Stimulated activated CD4-positive, alpha-beta T cell treated with anti-CD3 and anti-CD28 coated beads, Interleukin-4, amount 100 ng/mL, for 4 hours (primary cell): ENCODE data around the gene PIK3C2A.

Experiments
- DNase-seq, 2 experiments: peaks; one replicate each; pipeline ENCODE4 v3.0.0-alpha.2; 2020

Gene PIK3C2A

DNA sequence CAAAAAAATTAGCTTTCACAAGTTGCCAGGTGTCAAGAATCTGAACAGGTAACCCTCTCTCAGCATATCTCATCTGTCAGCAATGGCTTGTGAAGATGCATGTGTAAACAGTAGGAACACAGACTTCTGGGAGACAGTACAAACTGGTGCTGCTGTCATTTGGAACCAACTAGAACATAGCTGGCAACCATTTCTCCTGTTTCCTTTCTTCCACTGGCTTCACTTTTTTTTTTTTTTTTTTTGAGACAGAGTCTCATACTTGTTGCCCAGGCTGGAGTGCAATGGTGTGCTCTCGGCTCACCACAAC lies 2.1 kb upstream of the PIK3C2A start:
- DNase-seq: no peak

DNA sequence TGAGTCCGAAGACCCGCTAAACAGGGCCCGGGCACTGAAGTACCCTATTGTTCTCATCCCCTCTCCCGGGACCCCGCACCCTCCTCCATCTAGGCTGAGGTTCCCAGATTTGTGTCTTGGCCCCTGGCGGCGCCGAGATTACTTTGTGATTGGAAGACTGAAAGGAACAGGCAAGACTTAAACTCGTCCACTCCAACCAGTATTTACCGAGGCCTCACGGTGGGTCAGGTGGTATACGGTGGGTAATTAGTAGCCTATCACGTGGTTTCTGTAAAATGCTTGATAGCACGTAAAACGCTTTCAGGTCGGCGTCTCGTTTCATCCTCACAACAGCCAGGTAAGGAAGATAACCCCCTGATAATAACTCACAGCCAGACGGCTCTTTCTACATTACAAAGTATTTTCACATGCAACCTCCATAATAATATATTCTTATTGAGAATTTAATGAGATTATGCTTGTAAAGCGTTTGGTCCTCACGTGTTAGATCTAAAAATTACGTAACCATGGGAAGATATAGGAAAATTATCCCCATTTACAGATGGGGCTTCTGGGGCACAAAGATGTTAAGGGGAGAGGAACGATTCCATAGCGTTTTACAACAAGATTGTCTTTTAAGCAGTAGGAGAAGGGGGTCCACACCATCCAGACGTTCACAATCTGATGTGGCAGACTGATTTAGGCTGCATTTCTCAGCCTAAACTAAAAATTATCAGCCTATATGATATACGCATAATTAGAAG lies 642 bp upstream of the PIK3C2A start:
- DNase-seq: peak in 1 of 2 experiments; percentile 46

DNA sequence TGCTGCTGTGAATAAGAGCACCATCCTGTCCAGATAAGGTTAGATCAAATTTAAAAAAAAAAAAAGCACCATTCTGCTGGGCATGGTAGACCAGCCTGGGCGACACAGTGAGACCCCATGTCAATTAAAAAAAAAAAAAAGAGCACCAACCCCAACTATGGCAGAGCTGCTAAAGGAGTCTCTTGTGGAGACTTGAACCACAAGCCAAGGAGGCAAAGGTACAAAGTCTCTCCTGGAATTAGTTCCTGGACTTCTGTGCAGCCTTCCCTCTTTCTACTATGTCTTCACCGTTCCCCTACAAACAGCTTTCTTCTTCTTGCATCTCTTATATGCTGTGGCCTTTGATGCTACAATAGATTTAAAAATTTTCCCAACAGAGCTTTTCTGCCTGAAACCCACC lies 1.3 kb downstream of the PIK3C2A start:
- no peak for DNase-seq

DNA sequence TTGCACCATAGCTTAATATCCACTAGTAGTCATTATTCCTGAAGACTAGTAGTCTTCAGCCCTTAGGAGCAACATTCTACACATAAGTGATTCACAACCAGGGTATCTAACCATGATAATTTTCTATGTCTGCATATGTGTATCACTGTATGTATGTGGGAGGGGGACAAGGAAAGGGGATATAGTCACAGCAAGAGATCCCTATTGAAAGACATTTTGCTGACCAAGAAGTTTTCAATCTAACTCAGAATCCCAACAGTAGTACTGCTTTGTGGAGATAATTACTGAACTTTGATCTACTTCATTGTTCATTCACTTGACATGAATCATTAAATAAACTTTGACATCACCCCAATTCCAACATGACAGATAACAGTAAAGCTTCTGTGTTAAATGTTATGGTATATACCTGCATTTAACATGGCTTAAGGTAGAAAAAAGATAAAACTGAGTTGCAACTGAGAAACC lies 10.3 kb downstream of the PIK3C2A start:
- DNase-seq: no peak

DNA sequence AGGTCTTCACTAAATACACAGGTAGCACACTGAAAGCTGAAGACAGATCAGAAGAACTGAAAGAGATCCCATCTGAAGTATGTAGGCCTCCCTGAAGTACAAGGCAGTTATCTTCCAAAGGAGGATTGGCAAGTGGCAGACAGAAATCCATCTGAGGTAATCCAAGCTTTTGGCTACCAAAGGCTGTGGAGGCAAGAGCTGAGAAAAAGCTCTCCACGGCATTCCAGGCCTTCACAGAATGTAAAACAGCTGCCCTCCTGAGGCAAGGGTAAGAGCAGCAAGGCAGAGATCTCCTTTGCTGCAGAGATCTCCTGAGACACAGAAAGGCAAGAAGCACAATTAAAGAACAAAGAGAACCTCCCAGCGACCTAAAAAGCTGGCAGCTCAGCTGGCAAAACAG lies 19.1 kb downstream of the PIK3C2A start:
- no peak for DNase-seq

DNA sequence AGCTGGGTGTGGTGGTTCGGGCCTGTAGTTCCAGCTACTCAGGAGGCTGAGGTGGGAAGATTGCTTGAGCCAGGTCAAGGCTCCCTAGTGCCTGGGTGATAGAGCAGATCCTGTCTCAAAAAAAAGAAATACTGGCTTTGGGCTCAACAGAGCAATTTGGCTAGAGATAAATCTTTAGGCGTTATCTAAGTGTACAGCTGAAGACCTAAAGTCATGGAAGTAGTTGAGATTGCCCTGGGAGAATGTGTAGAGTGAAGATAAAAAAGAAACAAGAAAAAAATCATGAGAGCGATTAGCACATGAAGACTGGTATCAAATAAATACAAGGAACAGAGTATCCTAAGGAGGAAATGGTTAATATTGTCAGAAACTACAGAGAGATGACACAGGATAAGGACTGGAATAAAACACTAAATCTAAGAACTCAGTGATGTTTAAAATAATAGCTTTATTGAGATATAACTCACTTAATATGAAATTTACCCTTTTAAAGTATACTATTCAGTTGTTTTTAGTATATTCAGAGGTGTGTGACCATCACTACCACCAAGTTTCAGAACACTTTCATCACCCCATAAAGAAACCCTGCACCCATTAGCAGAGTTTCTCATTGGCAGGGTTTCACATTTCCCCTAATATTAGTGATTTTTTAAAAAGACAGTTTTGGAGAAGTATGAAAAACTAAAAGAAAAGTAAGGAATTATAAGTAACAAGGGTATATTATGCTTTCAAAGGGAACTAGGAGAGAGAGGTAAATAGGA lies 20.7 kb downstream of the PIK3C2A start:
- no peak for DNase-seq

DNA sequence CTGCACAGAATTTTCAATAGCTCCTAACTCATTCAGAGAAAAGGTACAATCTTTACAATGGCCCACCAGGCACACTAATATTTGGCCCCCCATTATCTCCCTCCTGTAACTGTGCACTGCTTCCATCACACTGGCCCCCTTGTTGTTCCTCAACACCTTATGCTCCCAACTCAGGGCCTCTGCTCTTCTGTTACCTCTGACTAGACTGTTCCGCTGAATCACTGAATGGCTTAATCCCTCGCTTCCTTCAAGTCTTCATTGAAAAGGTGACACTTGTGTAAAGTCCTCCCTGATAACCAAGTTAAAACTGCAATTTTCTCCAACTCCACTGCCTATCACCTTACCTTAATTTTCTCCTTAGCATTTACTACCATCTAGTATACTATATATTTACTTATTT lies 21.8 kb downstream of the PIK3C2A start:
- DNase-seq: no peak

DNA sequence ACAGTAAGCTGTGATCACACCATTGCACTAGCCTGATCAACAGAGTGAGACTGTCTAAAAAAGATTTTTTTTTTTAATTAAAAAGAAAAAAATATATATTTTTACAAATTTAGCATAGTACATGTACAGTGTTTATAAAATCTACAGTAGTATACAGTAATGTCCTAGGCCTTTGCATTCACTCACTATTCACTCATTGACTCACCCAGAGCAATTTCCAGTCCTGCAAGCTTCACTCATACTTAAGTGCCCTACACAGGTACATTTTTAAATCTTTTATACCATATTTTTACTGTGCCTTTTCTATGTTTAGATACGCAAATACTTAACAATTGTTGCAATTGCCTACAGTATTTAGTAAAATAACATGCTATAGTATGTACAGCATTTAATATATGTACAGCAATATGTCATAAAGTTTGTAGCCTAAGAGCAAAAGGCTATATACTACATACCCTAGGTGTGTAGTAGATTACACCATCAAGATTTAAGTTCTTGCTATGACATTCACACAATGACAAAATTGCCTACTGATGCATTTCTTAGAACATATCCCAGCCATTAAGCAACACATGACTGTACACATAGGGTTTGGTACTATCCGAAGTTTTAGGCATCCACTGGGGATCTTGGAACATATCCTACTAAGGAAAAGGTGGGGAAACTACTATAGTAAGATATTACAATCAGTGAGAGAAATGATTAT lies 22.8 kb downstream of the PIK3C2A start:
- DNase-seq: no peak

DNA sequence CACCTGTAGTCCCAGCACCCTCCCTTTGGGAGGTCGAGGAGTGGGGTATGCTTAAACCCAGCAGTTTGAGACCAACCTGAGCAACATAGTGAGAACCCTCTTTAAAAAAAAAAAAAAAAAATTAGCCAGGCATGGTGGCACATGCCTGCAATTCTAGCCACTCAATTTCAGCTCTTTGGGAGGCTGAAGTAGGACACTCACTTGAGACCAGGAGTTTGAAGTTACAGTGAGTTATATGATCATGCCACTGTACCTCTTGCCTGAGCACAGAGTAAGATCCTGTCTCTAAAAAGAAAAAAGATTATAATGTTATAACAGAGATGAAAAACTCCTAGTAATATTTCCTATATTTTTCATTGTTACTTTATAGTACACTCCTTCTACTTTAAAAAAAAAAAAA lies 23.9 kb downstream of the PIK3C2A start:
- no peak for DNase-seq

DNA sequence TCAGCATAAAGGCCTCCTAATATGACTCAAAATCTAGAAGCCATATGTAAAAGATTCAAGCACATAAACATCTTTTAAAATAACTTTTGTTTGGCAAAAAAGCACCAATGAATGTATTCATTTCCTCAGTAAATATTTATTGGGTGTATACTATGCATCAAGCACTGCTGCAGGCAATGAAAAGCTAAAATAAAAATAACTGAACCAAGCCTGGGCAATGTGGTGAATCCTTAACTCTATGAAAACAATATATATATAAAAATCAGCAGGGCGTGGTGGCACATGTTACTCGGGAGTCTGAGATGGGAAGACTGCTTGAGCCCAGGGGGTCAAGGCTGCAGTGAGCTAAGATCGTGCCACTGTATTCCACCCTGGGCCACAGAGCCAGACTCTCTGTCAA lies 27.8 kb downstream of the PIK3C2A start:
- no peak for DNase-seq

DNA sequence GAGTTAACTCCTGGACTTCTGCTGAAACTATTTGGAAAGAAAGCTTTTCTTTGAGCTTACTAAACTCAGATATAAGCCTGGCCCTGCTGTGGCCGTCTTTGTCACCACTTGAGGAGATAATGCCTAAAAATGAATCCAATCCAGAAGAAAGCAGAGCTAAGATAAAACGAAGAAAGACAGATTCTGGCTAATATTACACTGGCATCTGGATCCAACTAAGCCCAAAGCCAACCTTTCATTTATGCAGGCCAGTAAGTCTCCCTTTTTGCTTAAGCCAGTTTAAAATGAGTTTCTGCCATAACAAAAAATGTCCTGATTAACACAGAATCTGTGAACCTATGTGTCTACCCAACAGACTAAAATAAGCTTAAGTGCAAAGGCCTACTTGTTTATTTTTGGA lies 34.5 kb downstream of the PIK3C2A start:
- DNase-seq: no peak

DNA sequence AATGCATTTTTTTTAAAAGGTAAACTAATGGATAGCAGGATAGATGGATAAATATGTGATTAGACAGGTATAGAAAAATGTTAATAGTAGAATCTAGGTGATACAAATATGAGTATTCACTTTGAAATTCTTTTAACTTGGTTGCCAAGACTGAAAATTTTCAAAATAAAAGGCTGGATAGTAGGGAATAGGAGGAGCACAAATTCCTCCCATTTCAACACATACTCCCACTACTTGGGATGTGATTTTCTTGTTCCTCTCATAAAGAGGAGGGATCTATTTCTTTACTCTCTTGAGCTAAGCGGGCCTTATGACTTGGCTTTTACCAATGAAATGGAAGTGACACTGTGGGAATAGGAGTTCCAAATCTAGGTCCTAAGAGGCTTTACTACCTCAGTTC lies 35.9 kb downstream of the PIK3C2A start:
- no peak for DNase-seq

DNA sequence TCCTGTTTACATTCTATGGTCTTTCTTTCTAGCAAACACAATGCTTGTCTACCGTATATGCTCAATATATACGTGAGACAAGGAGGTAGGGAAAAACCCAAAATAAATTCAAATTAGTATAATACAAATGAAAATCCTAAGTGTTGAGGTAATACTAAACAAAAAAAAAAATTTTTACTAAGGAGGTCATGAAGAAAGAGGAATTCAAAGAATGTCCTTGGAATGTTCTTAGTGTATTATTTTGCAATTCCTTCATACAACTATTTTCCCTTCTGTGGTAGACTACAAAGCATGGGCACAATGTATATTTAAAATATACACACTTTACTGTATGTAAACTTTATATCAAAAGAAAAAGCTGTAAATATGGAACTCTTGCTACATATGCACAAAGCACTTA lies 36.4 kb downstream of the PIK3C2A start:
- DNase-seq: no peak

DNA sequence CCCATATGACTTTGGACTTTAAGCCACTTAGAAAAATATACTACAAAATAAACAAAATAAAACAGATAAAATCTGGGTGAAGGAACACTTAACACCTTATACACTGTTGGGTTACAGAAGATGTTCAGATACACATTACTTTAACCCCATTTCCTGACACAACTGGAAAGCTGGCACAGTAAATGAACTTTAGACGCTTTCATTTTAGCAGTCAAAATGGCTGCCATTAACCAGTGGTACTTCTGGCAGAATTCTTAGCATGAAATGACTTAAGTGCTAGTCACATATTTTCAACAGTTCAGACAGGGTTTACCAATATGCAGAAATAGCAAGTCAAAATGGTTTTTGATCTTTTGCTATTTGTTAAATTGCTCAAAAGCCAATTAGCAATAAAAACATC lies 37.9 kb downstream of the PIK3C2A start:
- DNase-seq: no peak

DNA sequence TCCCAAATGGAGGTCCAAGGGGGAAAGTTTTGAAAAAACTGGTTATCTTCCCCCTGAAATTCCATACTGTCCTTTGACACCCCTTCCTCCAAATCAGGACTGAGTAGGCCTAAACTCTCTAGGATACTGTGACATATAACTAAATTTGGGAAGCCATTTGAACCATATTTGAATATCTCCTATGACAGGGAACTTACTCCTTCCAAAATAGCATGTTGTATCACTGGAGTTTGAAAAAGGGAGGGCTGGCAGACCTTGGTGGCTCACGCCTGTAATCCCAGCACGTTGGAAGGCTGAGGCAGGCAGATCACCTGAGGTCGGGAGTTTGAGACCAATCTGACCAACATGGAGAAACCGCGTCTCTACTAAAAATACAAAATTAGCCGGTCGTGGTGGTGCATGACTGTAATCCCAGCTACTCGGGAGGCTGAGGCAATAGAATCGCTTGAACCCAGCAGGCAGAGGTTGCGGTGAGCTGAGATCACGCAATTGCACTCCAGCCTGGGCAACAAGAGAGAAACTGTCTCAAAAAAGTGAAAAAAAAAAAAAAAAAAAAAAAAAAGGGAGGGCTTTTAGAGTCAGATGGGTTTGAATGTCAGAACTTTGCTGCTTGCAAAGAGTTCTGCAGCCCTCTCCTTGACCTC lies 42.4 kb downstream of the PIK3C2A start:
- DNase-seq: no peak

DNA sequence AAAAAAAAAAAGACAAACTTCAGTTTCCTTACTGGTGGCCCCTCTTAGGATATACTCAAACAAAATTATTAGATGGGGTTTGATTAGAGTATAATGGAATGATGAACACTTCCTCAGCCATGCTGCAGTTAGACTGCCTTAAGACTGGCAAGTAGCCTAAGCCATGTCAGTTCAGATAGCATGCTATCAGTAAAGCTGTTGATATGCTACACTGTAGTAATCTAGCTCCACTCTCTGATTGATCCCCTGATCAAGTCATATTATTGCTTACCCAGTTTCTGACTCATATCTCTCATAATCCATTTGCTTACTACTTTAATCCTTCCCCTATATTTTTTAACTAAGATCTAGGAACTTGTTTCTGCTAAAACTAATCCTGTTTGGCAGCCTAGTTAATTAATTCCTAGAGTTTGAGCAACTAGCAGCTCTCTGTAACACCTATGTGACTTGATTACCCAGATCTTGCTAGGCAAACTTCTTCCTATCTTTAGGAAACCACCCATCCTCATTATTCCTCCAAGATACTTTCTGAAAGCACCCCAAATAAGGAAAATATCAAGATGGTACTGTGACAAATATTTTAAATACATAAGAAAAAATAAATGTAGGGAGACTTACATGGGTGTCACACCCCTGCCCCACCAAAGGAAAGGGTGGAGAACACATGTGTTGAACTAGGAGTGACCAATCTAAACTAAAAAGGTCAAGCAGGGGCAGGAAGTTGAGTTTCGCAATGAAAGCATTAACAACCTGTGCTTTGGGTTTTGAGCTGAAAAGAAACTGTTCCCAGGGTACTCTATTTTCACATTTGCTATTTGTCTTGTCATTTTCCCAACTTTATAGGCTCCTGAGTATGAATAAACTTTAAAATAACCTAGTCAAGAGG lies 43.2 kb downstream of the PIK3C2A start:
- no peak for DNase-seq

DNA sequence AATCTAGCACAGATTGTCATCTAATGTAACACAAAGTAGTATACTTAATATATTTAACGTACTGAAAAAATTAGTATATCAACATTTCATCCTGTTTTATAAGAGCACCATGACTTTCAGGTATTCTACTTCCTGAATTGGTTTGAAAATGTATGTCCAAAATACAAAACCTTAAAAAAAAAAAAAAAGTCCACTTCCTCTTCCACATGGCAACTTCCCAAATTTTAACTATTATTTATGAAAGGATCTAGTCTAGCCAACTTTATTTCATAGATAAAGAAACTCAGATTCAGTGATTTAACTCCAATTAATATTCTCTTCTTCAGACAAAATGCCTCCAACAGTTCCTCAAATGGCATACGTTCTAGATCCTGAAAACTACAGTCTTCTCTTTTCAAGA lies 44.0 kb downstream of the PIK3C2A start:
- DNase-seq: no peak

DNA sequence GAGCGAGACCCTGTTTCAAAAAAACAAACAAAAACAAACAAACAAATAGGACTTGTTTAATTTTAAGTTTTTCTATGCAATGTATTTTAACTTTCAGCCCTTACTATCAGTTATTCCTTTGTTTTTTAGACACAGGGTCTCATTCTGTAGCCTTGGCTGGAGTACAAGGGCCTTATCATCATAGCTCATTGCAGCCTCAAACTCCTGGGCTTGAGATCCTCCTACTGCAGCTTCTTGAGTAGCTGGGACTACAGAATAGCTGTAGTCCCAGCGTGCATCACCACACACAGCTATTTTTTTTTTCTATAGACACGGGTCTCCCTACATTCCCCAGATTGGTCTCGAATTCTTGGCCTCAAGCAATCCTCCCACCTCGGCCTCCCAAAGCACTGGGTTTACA lies 44.5 kb downstream of the PIK3C2A start:
- no peak for DNase-seq

DNA sequence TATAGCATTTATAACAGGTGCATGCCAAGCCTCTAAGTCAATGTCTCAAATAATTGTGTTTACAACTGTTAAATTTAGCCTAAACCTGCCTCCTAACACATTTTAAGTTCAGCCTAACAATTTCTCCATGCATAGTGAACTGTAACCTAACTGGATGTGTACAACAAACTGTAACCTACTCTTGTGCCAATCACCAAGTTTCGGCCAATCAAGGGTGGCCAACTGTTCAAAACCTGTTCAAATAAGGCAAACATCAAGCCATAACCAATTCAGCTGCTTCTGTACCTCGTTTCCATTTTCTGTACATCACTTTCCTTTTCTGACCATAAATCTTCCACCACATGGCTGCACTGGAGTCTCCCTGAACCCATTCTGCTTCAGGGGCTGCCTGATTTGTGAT lies 45.4 kb downstream of the PIK3C2A start:
- DNase-seq: no peak

DNA sequence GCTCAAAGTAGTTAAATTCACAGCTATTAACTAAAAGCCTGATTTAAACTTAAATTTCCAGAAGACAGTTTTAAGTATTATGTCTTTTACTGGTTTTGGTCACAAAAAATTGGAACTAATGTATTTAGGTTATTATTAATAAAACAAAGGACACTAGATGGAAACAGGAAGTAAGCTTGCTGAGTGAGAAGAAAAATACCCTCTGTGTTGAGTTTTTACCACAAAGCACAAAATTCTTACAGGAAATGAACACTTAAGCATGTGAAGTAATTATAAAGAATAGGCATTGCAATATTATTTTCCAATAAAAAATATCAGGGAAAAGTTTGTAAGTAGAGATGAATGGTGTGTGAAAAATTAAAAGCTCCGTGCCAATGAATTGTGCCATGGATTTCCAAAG lies 46.3 kb downstream of the PIK3C2A start:
- no peak for DNase-seq

DNA sequence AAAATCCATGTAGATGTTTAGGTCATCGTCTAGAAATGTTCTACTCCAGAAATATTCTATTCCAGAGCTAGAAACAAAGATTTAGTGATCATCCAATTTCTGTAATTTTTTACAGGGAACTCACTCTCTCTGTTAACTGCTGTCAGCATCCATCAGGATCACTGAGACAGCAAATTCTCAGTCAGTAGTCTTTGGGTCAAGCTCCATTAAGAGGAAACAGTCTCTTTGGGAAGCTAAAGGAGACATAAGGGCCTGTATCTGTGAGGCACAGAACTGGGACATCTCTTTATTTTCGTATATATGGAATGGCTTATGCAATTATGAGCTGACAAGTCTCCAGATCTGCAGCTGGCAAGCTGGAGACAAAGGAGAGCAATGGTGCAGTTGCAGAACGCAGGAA lies 48.3 kb downstream of the PIK3C2A start:
- DNase-seq: no peak
